Astrocyte (in vitro differentiated cells and primary cell): ENCODE results near the gene GMNN. TPM values are rescaled to one million over a fixed set of nuclear protein-coding genes. Genes with fewer than 3 reads are reported as not detected.
"Not testable (repeated sequence)": the region's sequence is repeated elsewhere in the genome, so short reads cannot be mapped to it uniquely, and the experiment has no call there.

Experiments used
- DNase-seq: peaks from one replicate; pipeline ENCODE4 v3.0.0-alpha.2; 2010; ENCODE audit warnings: low read depth
- FAIRE-seq: peaks from 2 replicates; lab custom pipeline; 2011; peaks lifted over from hg19 to GRCh38; lab: Jason Lieb, UNC
- H2AFZ ChIP-seq: 2 replicates; pipeline ENCODE4 v1.6.0; 2012; ENCODE audit warnings: low read depth, low read length, inconsistent platforms
- H3K27ac ChIP-seq: 2 replicates; pipeline ENCODE4 v1.5.1; 2011; ENCODE audit warnings: low read depth, low read length, inconsistent platforms
- H3K27me3 ChIP-seq: 2 replicates; pipeline ENCODE4 v1.6.0; 2011; ENCODE audit warnings: low read length, inconsistent platforms; ENCODE audit not compliant: insufficient read depth
- H3K36me3 ChIP-seq: 2 replicates; pipeline ENCODE4 v1.5.1; 2011; ENCODE audit warnings: low read length, inconsistent platforms; ENCODE audit not compliant: insufficient read depth
- H3K4me1 ChIP-seq: 2 replicates; pipeline ENCODE4 v1.5.1; 2011; ENCODE audit warnings: low read length, inconsistent platforms; ENCODE audit not compliant: insufficient read depth
- H3K4me2 ChIP-seq: 2 replicates; pipeline ENCODE4 v1.6.0; 2012; ENCODE audit warnings: low read length, inconsistent platforms
- H3K4me3 ChIP-seq: 2 replicates; pipeline ENCODE4 v1.5.1; 2011; ENCODE audit warnings: low read depth, mild to moderate bottlenecking, low read length, inconsistent platforms; ENCODE audit not compliant: insufficient read depth
- H3K79me2 ChIP-seq: 2 replicates; pipeline ENCODE4 v1.6.0; 2012; ENCODE audit warnings: mild to moderate bottlenecking, low read length, inconsistent platforms; ENCODE audit not compliant: insufficient read depth
- H3K9ac ChIP-seq: 2 replicates; pipeline ENCODE4 v1.6.0; 2012; ENCODE audit warnings: mild to moderate bottlenecking, low read length, inconsistent platforms
- H3K9me3 ChIP-seq: 2 replicates; pipeline ENCODE4 v1.5.1; 2012; ENCODE audit warnings: low read depth, mild to moderate bottlenecking, low read length, inconsistent platforms; ENCODE audit not compliant: insufficient read depth
- H4K20me1 ChIP-seq: 2 replicates; pipeline ENCODE4 v1.6.0; 2012; ENCODE audit warnings: low read length, inconsistent platforms; ENCODE audit not compliant: insufficient read depth
- H3K27ac Mint-ChIP-seq: one replicate; pipeline ENCODE4 v1.8.0; 2021; ENCODE audit warnings: mild to moderate bottlenecking, mixed read lengths; ENCODE audit not compliant: unreplicated experiment
- H3K27me3 Mint-ChIP-seq: one replicate; pipeline ENCODE4 v1.8.0; 2021; ENCODE audit warnings: low read depth, mixed read lengths; ENCODE audit not compliant: unreplicated experiment
- H3K36me3 Mint-ChIP-seq: one replicate; pipeline ENCODE4 v1.8.0; 2021; ENCODE audit warnings: low read depth, mixed read lengths; ENCODE audit not compliant: unreplicated experiment
- H3K4me1 Mint-ChIP-seq: one replicate; pipeline ENCODE4 v1.8.0; 2021; ENCODE audit warnings: low read depth, mixed read lengths; ENCODE audit not compliant: unreplicated experiment
- H3K4me3 Mint-ChIP-seq: one replicate; pipeline ENCODE4 v1.8.0; 2021; ENCODE audit warnings: mild to moderate bottlenecking, moderate library complexity, mixed read lengths; ENCODE audit not compliant: unreplicated experiment
- H3K9me3 Mint-ChIP-seq: one replicate; pipeline ENCODE4 v1.8.0; 2021; ENCODE audit warnings: mild to moderate bottlenecking, mixed read lengths; ENCODE audit not compliant: unreplicated experiment
- EZH2 ChIP-seq: IDR thresholded peaks from 2 replicates; pipeline ENCODE4 v1.6.1; 2012; ENCODE audit warnings: mild to moderate bottlenecking, low read length, inconsistent platforms; ENCODE audit not compliant: insufficient read depth
- total RNA-seq: library from RNA; stranded (reverse); gene quantifications from 2 replicates; pipeline ENCODE4 v1.2.1, GENCODE V29; 2021
- TF ChIP-seq, protein P1 (sequence below): IDR thresholded peaks from 2 replicates; pipeline ENCODE4 v1.5.1; 2011; ENCODE audit warnings: low read depth, mild to moderate bottlenecking, inconsistent platforms, low read length, moderate library complexity; ENCODE audit not compliant: insufficient read depth

The GMNN gene
- total RNA-seq, 1 donor from 2014 or later = 16.4 TPM

DNA sequence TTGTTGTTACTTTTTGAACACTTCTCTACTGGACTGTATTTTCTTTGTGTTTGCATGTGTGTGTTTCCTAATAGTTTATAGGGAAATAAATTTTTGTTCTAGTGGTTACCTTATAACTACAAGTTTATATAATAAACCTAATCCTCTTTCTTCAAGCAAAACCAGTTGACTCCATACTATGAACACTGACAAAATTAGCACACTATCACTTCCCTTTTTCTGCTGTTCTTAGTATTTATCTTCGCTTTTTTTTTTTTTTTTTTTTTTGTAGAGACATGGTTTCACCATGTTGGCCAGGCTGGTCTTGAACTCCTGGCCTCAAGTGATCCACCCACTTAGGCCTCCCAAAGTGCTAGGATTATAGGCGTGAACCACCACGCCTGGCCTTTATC lies 30.8 kb upstream of the GMNN start:
- peak overlapping the region; percentile 84 for H3K27ac Mint-ChIP-seq
- Histone ChIP-seq H3K36me3 (no peaks in the 10 kb centered on the region), H3K9ac (peak overlapping the region; percentile 85), H3K9me3 (no peaks in the 10 kb centered on the region), H4K20me1 (no peaks in the 10 kb centered on the region), H3K4me3 (no peak overlapping the region), H3K4me2 (peak overlapping the region; percentile 88), H3K27me3 (no peaks in the 10 kb centered on the region), H3K27ac (peak overlapping the region; percentile 99), H2AFZ (no peak overlapping the region), H3K79me2 (no peaks in the 10 kb centered on the region), H3K4me1 (peaks cover 24% of the 10 kb centered on the region)
- H3K36me3 Mint-ChIP-seq = no peaks in the 10 kb centered on the region
- H3K9me3 Mint-ChIP-seq = no peaks in the 10 kb centered on the region
- TF ChIP-seq, protein P1, sequence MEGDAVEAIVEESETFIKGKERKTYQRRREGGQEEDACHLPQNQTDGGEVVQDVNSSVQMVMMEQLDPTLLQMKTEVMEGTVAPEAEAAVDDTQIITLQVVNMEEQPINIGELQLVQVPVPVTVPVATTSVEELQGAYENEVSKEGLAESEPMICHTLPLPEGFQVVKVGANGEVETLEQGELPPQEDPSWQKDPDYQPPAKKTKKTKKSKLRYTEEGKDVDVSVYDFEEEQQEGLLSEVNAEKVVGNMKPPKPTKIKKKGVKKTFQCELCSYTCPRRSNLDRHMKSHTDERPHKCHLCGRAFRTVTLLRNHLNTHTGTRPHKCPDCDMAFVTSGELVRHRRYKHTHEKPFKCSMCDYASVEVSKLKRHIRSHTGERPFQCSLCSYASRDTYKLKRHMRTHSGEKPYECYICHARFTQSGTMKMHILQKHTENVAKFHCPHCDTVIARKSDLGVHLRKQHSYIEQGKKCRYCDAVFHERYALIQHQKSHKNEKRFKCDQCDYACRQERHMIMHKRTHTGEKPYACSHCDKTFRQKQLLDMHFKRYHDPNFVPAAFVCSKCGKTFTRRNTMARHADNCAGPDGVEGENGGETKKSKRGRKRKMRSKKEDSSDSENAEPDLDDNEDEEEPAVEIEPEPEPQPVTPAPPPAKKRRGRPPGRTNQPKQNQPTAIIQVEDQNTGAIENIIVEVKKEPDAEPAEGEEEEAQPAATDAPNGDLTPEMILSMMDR = no peak
- no peak for TF ChIP-seq EZH2
- peak overlapping the region; percentile 23 for H3K4me3 Mint-ChIP-seq
- H3K27me3 Mint-ChIP-seq = no peaks in the 10 kb centered on the region
- DNase-seq = no peak
- no peak for FAIRE-seq
- H3K4me1 Mint-ChIP-seq = peaks cover 20% of the 10 kb centered on the region

DNA sequence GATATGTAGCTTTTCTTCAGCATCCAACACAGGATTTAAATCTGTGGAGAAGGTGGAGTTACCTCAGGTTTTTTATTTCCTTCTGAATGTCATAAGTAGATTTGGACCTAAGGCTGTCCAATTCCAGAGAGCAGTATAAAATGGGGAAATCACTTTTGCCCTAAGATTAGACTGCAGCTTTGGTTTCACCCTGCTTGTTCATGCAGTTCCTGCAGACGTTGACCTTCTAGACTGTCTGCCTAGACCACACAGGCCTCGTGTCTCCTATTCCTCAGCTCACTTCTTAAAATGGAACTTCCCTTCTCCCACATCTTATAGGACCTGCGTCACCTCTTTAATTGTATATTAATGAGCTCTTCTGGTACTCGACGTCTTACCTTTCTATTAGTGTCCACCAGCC lies 29.8 kb upstream of the GMNN start:
- H3K36me3 ChIP-seq = no peaks in the 10 kb centered on the region
- no peaks in the 10 kb centered on the region for H3K79me2 ChIP-seq
- no peak for FAIRE-seq
- no peaks in the 10 kb centered on the region for H3K27me3 ChIP-seq
- Mint-ChIP-seq H3K27me3 (no peaks in the 10 kb centered on the region), H3K36me3 (no peaks in the 10 kb centered on the region), H3K4me3 (no peak overlapping the region), H3K4me1 (peaks cover 20% of the 10 kb centered on the region), H3K9me3 (no peaks in the 10 kb centered on the region), H3K27ac (no peak overlapping the region)
- no peak overlapping the region for H3K9ac ChIP-seq
- TF ChIP-seq EZH2 = no peak
- TF ChIP-seq, protein P1 = no peak
- no peak overlapping the region for H2AFZ ChIP-seq
- no peak overlapping the region for H3K4me3 ChIP-seq
- no peak overlapping the region for H3K27ac ChIP-seq
- no peaks in the 10 kb centered on the region for H4K20me1 ChIP-seq
- no peaks in the 10 kb centered on the region for H3K9me3 ChIP-seq
- no peak for DNase-seq
- H3K4me1 ChIP-seq = peaks cover 24% of the 10 kb centered on the region
- H3K4me2 ChIP-seq = no peak overlapping the region

DNA sequence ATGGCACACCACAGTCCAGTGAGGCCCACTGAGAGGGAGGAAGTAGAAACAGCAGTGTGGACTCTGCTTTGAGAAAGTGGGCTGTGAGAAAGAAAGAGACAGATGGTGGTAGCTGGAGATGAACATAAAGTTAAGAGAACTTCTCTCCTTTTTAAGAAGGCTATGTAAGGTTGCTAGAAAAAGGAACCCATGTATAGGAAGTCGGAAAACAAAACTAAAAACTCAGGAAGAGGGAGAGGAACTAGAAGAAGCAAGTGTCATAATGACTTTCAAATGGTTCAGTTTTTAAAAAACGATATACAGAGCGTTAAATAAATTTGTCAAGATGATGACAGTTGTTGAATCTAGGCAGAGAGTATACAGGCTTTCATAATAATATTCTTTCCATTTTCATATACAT lies 25.4 kb upstream of the GMNN start:
- no peak overlapping the region for H3K9ac ChIP-seq
- no peaks in the 10 kb centered on the region for H3K27me3 ChIP-seq
- H3K27ac Mint-ChIP-seq = no peak overlapping the region
- H3K79me2 ChIP-seq = no peaks in the 10 kb centered on the region
- no peak overlapping the region for H3K4me3 ChIP-seq
- H3K4me1 ChIP-seq = no peaks in the 10 kb centered on the region
- H3K4me2 ChIP-seq = no peak overlapping the region
- no peaks in the 10 kb centered on the region for H4K20me1 ChIP-seq
- no peak overlapping the region for H3K27ac ChIP-seq
- H3K9me3 Mint-ChIP-seq = no peaks in the 10 kb centered on the region
- no peaks in the 10 kb centered on the region for H3K9me3 ChIP-seq
- H3K27me3 Mint-ChIP-seq = no peaks in the 10 kb centered on the region
- H3K36me3 ChIP-seq = no peaks in the 10 kb centered on the region
- DNase-seq = no peak
- no peaks in the 10 kb centered on the region for H3K4me1 Mint-ChIP-seq
- H3K36me3 Mint-ChIP-seq = no peaks in the 10 kb centered on the region
- FAIRE-seq = no peak
- H2AFZ ChIP-seq = no peak overlapping the region
- H3K4me3 Mint-ChIP-seq = no peak overlapping the region
- TF ChIP-seq, protein P1 = no peak
- TF ChIP-seq EZH2 = no peak

DNA sequence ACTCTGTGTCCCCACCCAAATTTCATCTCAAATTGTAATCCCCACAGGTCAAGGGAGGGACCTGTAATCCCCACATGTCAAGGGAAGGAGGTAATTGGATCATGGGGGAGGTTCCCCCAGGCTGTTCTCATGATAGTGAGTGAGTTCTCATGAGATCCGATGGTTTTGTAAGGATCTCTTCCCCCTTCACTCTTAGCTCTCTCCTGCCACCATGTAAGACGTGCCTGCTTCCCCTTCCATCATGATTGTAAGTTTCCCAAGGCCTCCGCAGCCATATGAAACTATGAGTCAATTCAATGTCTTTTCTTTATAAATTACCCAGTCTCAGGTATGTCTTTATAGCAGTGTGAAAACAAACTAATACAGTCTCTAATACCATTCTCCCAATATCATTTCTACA lies 23.9 kb upstream of the GMNN start:
- H3K9ac ChIP-seq, H2AFZ ChIP-seq, H3K4me2 ChIP-seq, H3K4me1 Mint-ChIP-seq, FAIRE-seq, H4K20me1 ChIP-seq, H3K36me3 Mint-ChIP-seq, H3K36me3 ChIP-seq, DNase-seq, H3K27me3 ChIP-seq, H3K27ac ChIP-seq, H3K4me3 Mint-ChIP-seq, H3K27me3 Mint-ChIP-seq, H3K27ac Mint-ChIP-seq, H3K4me3 ChIP-seq, H3K9me3 ChIP-seq, H3K4me1 ChIP-seq, H3K79me2 ChIP-seq, H3K9me3 Mint-ChIP-seq: not testable (repeated sequence)
